Raji (cell line): ENCODE measurements around the gene ZBTB47.

Experiments used
- POLR2A ChIP-seq: IDR thresholded peaks from 2 replicates; pipeline ENCODE4 v1.6.1; 2011; ENCODE audit warnings: low read depth, low read length, control low read depth; ENCODE audit not compliant: insufficient read depth

Gene ZBTB47

GRCh38 chr3:42705058-42705767 lies 51.7 kb downstream of the ZBTB47 start:
- no peak for TF ChIP-seq POLR2A

- no peak for TF ChIP-seq POLR2A
Measured at GRCh38 chr3:42705962-42706585, 52.6 kb downstream of the ZBTB47 start.

- no peak for TF ChIP-seq POLR2A
Measured at GRCh38 chr3:42706721-42707619, 53.5 kb downstream of the ZBTB47 start.

- TF ChIP-seq POLR2A, result no peak
Measured at GRCh38 chr3:42707620-42708355, 54.3 kb downstream of the ZBTB47 start.

- TF ChIP-seq POLR2A, result no peak
Measured at GRCh38 chr3:42708611-42709151, 55.2 kb downstream of the ZBTB47 start.

DNA sequence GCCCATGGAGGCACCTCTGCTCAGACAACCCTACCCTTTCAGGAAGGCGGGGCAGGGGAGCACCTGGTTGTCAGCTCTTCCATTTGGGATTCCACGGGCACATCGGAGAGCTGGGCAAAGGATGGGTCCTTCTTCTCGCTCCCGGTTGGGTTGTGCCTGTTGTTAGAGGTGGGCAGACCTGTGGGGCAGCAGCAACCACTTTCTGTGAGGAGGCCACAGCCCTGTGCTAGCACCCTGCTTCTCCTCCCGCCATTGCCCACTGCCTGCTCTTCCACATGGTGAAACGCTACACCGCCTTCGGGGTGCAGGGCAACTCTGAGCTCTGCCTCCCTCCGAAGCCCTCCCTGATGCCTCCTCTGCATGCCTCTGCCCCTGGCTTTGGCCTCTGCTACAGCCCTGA lies 56.1 kb downstream of the ZBTB47 start:
- TF ChIP-seq POLR2A, result no peak

DNA sequence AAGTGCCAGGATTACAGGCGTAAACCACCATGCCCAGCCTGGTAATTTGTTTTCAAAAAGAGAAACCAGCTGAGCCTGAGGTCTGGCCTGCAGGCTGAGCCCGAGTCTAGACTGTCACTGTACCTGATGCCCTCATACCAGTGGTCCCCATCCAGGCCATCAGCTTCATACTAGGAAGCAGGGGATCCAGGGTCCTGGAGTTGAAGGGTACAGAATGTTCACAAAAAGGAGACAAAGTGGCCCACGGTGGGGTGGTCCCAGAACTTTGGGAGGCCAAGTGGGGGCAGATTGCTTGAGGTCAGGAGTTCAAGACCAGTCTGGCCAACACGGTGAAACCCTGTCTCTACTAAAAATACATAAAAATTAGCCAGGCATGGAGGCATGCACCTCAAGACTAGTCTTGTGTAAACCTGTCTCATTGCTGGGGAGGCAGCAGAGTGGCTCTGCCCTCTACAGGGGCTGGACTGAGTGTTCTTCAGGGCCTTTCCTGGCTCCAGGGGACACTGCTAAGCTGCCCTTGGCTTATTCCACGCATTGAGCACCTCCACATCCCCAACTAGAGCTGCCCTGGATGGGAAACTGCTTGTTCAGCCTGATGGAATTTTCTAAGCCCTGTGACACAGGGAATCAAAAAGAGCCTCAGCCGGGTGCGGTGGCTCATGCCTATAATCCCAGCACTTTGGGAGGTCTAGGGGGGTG lies 57.0 kb downstream of the ZBTB47 start:
- no peak for TF ChIP-seq POLR2A

DNA sequence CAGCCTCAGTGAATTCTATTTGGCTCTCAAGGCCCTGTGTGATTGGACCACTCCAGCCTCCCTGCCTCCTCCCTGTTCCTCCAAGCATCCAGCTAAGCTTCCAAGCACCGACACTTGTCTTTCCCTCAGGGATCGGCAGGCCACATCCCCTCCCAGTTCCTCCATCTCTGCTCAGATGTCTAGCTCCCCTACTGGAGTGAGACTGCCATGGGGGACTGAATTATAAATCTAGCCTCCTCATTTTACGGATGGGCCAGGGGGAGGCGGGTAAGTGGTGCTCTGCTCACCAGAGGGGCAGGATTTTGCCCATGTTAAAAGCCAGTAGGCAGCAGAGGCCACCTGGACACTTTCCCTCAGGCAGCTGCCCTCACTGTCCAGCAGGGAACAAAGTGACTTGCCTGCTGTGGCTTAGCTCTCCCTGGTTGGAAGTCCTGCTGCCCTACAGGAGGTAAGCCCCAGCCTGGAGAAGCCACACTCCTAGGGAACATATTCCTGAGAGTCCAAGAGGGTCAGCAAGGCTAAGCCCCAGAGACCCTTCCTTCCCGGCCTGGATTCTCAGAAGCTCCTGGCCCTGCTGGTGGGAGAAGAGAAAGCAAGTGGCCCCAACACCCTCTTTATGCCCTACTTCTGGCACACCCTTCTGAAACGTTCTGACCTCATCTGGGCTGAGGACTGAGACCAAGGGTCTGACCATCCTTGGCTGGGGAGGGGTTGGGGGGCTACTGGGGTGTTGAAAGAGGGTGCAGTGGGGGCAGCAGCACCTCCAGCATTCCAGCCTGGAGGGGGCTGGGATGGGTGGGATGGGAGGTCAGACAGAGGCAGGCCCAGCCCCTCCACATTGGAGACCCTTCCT lies 58.2 kb downstream of the ZBTB47 start:
- no peak for TF ChIP-seq POLR2A

- no peak for TF ChIP-seq POLR2A
Measured at GRCh38 chr3:42712344-42712648, 58.8 kb downstream of the ZBTB47 start.

DNA sequence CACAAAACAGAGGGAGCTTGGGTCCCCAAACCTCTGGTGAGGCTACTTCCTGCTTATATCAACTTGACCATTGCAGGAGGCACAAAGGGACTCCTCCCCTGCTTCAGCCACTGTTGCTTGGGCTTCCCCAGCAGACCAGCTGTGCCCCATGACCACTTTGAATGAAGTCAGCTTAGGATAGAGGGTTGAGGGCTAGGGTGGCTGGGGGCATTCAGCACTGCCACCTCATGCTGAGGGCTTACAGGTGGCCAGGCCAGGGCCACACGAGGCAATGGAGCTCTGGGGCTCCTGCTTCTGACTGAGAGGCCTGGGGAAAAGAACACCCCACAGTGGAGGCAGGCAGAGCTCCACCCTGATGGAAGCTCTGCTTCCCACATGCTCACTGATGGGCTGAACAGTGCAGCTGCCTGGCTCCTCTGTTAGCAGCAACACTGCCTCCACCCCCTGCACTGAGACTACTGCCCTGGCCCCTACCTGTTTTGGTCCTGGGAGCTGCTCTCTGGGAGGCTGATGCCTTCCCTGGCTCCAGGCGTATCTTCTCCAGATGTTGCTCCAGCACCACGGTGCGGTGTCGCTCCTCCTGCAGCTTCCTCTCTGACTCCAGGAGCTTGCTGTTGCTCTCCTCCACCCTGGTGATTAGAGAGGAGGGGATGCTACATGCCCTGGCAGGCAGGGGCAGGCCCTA lies 59.3 kb downstream of the ZBTB47 start:
- no peak for TF ChIP-seq POLR2A

- no peak for TF ChIP-seq POLR2A
Measured at GRCh38 chr3:42713747-42714146, 60.2 kb downstream of the ZBTB47 start.

GRCh38 chr3:42714171-42714852 lies 60.8 kb downstream of the ZBTB47 start:
- no peak for TF ChIP-seq POLR2A
